DMS53 treated with DMSO at 0.1 percent for 48 hours (cell line): ENCODE measurements around the gene OSBPL5.
"Not testable (repeated sequence)": the region's sequence is repeated elsewhere in the genome, so short reads cannot be mapped to it uniquely, and the experiment has no call there.

Experiments used
- DNase-seq: peaks from one replicate; lab custom pipeline; 2025; ENCODE audit not compliant: unreplicated experiment; lab: John Stamatoyannopoulos, UW

The OSBPL5 gene

GRCh38 chr11:3183523-3183922, 18.4 kb upstream of the OSBPL5 start:
- no peak for DNase-seq

- no peak for DNase-seq
Measured at GRCh38 chr11:3182462-3182852, 17.3 kb upstream of the OSBPL5 start.

- no peak for DNase-seq
Measured at GRCh38 chr11:3181725-3182461, 16.8 kb upstream of the OSBPL5 start.

- DNase-seq: no peak
Measured at GRCh38 chr11:3180869-3181268, 15.8 kb upstream of the OSBPL5 start.

GRCh38 chr11:3178349-3178748, 13.2 kb upstream of the OSBPL5 start:
- no peak for DNase-seq

- DNase-seq: no peak
Measured at GRCh38 chr11:3177931-3178330, 12.8 kb upstream of the OSBPL5 start.

- no peak for DNase-seq
Measured at GRCh38 chr11:3176487-3176886, 11.4 kb upstream of the OSBPL5 start.

- no peak for DNase-seq
Measured at GRCh38 chr11:3175194-3175593, 10.1 kb upstream of the OSBPL5 start.

- no peak for DNase-seq
Measured at GRCh38 chr11:3174387-3174786, 9.3 kb upstream of the OSBPL5 start.

GRCh38 chr11:3173795-3174194, 8.7 kb upstream of the OSBPL5 start:
- DNase-seq: no peak

GRCh38 chr11:3171931-3172560, 6.9 kb upstream of the OSBPL5 start:
- DNase-seq: no peak

- no peak for DNase-seq
Measured at GRCh38 chr11:3170756-3171650, 5.9 kb upstream of the OSBPL5 start.

- no peak for DNase-seq
Measured at GRCh38 chr11:3170044-3170755, 5.1 kb upstream of the OSBPL5 start.

- DNase-seq: no peak
Measured at GRCh38 chr11:3169255-3170043, 4.3 kb upstream of the OSBPL5 start.

GRCh38 chr11:3168742-3169254, 3.7 kb upstream of the OSBPL5 start:
- not testable (repeated sequence) for DNase-seq

GRCh38 chr11:3167143-3168119, 2.3 kb upstream of the OSBPL5 start:
- no peak for DNase-seq

- no peak for DNase-seq
Measured at GRCh38 chr11:3166268-3167142, 1.4 kb upstream of the OSBPL5 start.

- DNase-seq: no peak
Measured at GRCh38 chr11:3165916-3166267, 782 bp upstream of the OSBPL5 start.
